Measurements from ENCODE around the gene CXCR6. TPM values are rescaled to one million over a fixed set of nuclear protein-coding genes. Genes with fewer than 3 reads are reported as not detected.

CXCR6 gene
- total RNA-seq, 1 experiment from 2014 or later, result not detected

DNA sequence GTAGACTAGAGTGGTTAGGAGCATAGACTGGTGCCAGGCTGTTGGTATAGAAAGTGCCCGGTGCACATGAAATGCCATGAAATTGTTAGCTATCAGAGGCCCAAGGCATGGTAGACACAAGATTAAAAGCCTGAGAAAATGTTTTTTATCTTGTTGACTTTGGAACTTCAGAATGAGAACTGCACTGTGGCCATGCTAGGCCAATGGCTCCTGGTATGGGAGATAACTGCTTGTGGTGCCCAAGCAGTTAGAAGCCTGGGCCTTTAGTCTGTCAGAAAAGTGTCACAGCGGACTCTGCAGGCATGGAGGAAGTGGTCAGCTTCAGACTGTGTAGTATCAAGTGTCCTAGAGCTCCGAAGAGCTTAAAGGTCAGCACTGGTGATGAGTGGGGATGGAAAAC, 40.5 kb downstream of the CXCR6 start:
- H3K9ac ChIP-seq (ENCODE audit: extremely low read depth, insufficient read length, low read length), result no peak overlapping the region
- H3K27ac ChIP-seq (ENCODE audit: insufficient read length, low read depth, low read length), result no peak overlapping the region
- no peak overlapping the region for H3T11ph ChIP-seq (ENCODE audit: low read length)
- H3K4me1 ChIP-seq (ENCODE audit: insufficient read depth, low read length), result peaks cover 2% of the 10 kb centered on the region; the same call in 1 of the 2 replicates
- H4K8ac ChIP-seq (replicated peaks; ENCODE audit: insufficient read length, low read depth, low read length), result no peak overlapping the region
- H3K56ac ChIP-seq (ENCODE audit: insufficient read length, low read depth, low read length), result no peak overlapping the region
- Mint-ChIP-seq H3K27me3 (ENCODE audit: low read depth) (no peaks in the 10 kb centered on the region), H3K27ac (no peak overlapping the region), H3K36me3 (ENCODE audit: insufficient read depth in 1 of 3, low read depth in 3 of 3) (peaks cover 9 to 54% (median 38%) of the 10 kb centered on the region in 3 experiments), H3K4me1 (peaks cover 8 to 10% of the 10 kb centered on the region in 2 experiments), H3K4me3 (no peak overlapping the region), H3K9me3 (no peaks in the 10 kb centered on the region)
- no peak overlapping the region for H2BK20ac ChIP-seq (ENCODE audit: low read depth, low read length, poor library complexity, severe bottlenecking)
- H2BK120ac ChIP-seq (ENCODE audit: low read depth, low read length, poor library complexity, severe bottlenecking), result no peak overlapping the region
- H3K79me2 ChIP-seq (ENCODE audit: insufficient read depth, low read length), result no peaks in the 10 kb centered on the region; the same call in none of the 2 replicates
- H2AFZ ChIP-seq (ENCODE audit: low read length), result no peak overlapping the region
- no CpG with 5 or more reads among the region's 3 CpGs for WGBS (ENCODE audit: extremely low coverage, insufficient read length, low lambda C conversion rate)
- H4K5ac ChIP-seq (ENCODE audit: insufficient read length, low read depth, low read length), result no peak overlapping the region
- no peaks in the 10 kb centered on the region for H3K27me3 ChIP-seq (ENCODE audit: insufficient read depth, low read length)
- peaks cover 3% of the 10 kb centered on the region for H4K20me1 ChIP-seq (ENCODE audit: control insufficient read depth, insufficient read depth, insufficient read length)
- H3K14ac ChIP-seq (ENCODE audit: insufficient read depth, low read length), result no peak overlapping the region
- no peak overlapping the region for H3K4ac ChIP-seq (ENCODE audit: low read depth, low read length)
- H3K18ac ChIP-seq (ENCODE audit: insufficient read length, low read depth, low read length), result no peak overlapping the region
- no peak overlapping the region for H2BK15ac ChIP-seq (ENCODE audit: low read depth, low read length)
- no peak overlapping the region for H3K23ac ChIP-seq (ENCODE audit: insufficient read length, low read depth, low read length)
- peaks cover 6% of the 10 kb centered on the region for H3K79me1 ChIP-seq (ENCODE audit: insufficient read depth, low read depth, low read length, poor library complexity, severe bottlenecking)
- H3K9me3 ChIP-seq (ENCODE audit: control insufficient read depth, low read depth, low read length), result no peaks in the 10 kb centered on the region
- no peak overlapping the region for H2BK12ac ChIP-seq (ENCODE audit: insufficient read length, low read depth, low read length)
- no peak overlapping the region for H2AK5ac ChIP-seq (ENCODE audit: insufficient read length, low read length)
- no peak overlapping the region for H3K4me2 ChIP-seq (ENCODE audit: insufficient read depth, insufficient read length, low read length)
- no peaks in the 10 kb centered on the region for H3K23me2 ChIP-seq (ENCODE audit: insufficient read length, low read depth, low read length, poor library complexity, severe bottlenecking)
- no peak overlapping the region for H2BK5ac ChIP-seq (ENCODE audit: insufficient read length, low read length)
- TF ChIP-seq CTCF (conservative IDR thresholded peaks at IDR 0.05), result no peak
- no peak for DNase-seq
- H4K91ac ChIP-seq (ENCODE audit: insufficient read length, low read depth, low read length), result no peak overlapping the region

Data from H9 (cell line).